Natural killer cell (primary cell): ENCODE results near the gene WAPL. TPM values are rescaled to one million over a fixed set of nuclear protein-coding genes. Genes with fewer than 3 reads are reported as not detected.

Experiments used
- ATAC-seq, 3 donors: fragments of 150-1000 bp in 2 of 3; fragments of 200-7000 bp in 1 of 3; cut with Tn5 transposase; 1 replicate in 1 of 3; 2 replicates in 2 of 3; pipeline ENCODE4 v1.10.0; 2021; ENCODE audit warnings: mild to moderate bottlenecking in 2 of 3, moderate library complexity in 2 of 3
- DNase-seq, 2 donors: peaks; one replicate each; pipeline versions ENCODE4 v3.0.0 to v3.0.0-alpha.2; 2013 to 2021; ENCODE audit warnings: mixed read lengths in 1 of 2
- H3K27ac ChIP-seq: one replicate; pipeline ENCODE4 v1.5.1; 2013; ENCODE audit warnings: mild to moderate bottlenecking, low read length
- H3K27me3 ChIP-seq: one replicate; pipeline ENCODE4 v1.6.1; 2013; ENCODE audit warnings: low read length; ENCODE audit not compliant: control insufficient read depth, insufficient read depth
- H3K36me3 ChIP-seq: one replicate; pipeline ENCODE4 v1.6.1; 2013; ENCODE audit warnings: low read length; ENCODE audit not compliant: control insufficient read depth, insufficient read depth
- H3K4me1 ChIP-seq: one replicate; pipeline ENCODE4 v1.6.1; 2013; ENCODE audit warnings: low read length; ENCODE audit not compliant: control insufficient read depth, insufficient read depth
- H3K4me3 ChIP-seq: one replicate; pipeline ENCODE4 v1.5.1; 2013; ENCODE audit warnings: low read length
- H3K9me3 ChIP-seq: one replicate; pipeline ENCODE4 v1.6.1; 2013; ENCODE audit warnings: low read length; ENCODE audit not compliant: control insufficient read depth, insufficient read depth
- H3K27ac Mint-ChIP-seq, 2 donors: one replicate each; pipeline ENCODE4 v1.8.0; 2022; ENCODE audit warnings: mild to moderate bottlenecking in 2 of 2, mixed read lengths in 2 of 2, moderate library complexity in 1 of 2
- H3K27me3 Mint-ChIP-seq, 2 donors: one replicate each; pipeline ENCODE4 v1.8.0; 2022; ENCODE audit warnings: low read depth in 2 of 2, mixed read lengths in 2 of 2
- H3K36me3 Mint-ChIP-seq: one replicate; pipeline ENCODE4 v1.8.0; 2022; ENCODE audit warnings: mixed read lengths
- H3K4me1 Mint-ChIP-seq, 2 donors: one replicate each; pipeline ENCODE4 v1.8.0; 2022; ENCODE audit warnings: mixed read lengths in 2 of 2
- H3K4me3 Mint-ChIP-seq: one replicate; pipeline ENCODE4 v1.8.0; 2022; ENCODE audit warnings: mild to moderate bottlenecking, moderate library complexity, mixed read lengths
- H3K9me3 Mint-ChIP-seq, 2 donors: one replicate each; pipeline ENCODE4 v1.8.0; 2022; ENCODE audit warnings: mixed read lengths in 2 of 2
- CTCF ChIP-seq: fragments of 200-600 bp; IDR thresholded peaks from one replicate; pipeline ENCODE4 v1.8.0; 2022; ENCODE audit warnings: antibody characterized with exemption
- WGBS: methylation state at CpG from one replicate; pipeline ENCODE4 v1.1.7; 2013; ENCODE audit warnings: missing lambda C conversion rate; ENCODE audit not compliant: insufficient coverage; 5-methylcytosine and 5-hydroxymethylcytosine counted together
- intact Hi-C: fragments of 100-400 bp; cut with micrococcal nuclease; formaldehyde crosslinking; loops from one replicate; pipeline ENCODE4 v1.14.2; 2022
- total RNA-seq, 4 donors: library from RNA; stranded (reverse); fragments of 120-200 nt in 1 of 4; gene quantifications; one replicate each; pipeline versions ENCODE4 v1.2.3 to v1.2.4, GENCODE V29; 2013 to 2022

Gene WAPL
- total RNA-seq, 3 donors from 2014 or later (not counting 1 experiment from before 2014, with no cell fraction given): 41.1 to 51.4 (median 51.1) TPM

- H3K27me3 ChIP-seq: no peaks in the 10 kb centered on the region
- H3K4me1 ChIP-seq: no peaks in the 10 kb centered on the region
- Mint-ChIP-seq H3K36me3 (peaks cover 6% of the 10 kb centered on the region), H3K27ac (peak overlapping the region in 1 of 2 donors; percentile 65), H3K27me3 (no peaks in the 10 kb centered on the region), H3K9me3 (no peaks in the 10 kb centered on the region), H3K4me3 (no peak overlapping the region), H3K4me1 (peaks cover 9 to 18% of the 10 kb centered on the region in 2 donors)
- H3K9me3 ChIP-seq: no peaks in the 10 kb centered on the region
- TF ChIP-seq CTCF: no peak
- H3K27ac ChIP-seq: no peak overlapping the region
- H3K36me3 ChIP-seq: peaks cover 23% of the 10 kb centered on the region
- DNase-seq (no peak), ATAC-seq (no peak)
- WGBS: no CpG with 5 or more reads among the region's 1 CpG
- no peak overlapping the region for H3K4me3 ChIP-seq
- intact Hi-C loops: no loop called here
These were observed 41.0 kb downstream of the WAPL start for GRCh38 chr10:86480571-86480970.

- Mint-ChIP-seq H3K36me3 (no peaks in the 10 kb centered on the region), H3K9me3 (no peaks in the 10 kb centered on the region), H3K27ac (no peak overlapping the region), H3K4me1 (peaks cover 5 to 13% of the 10 kb centered on the region in 2 donors), H3K27me3 (no peaks in the 10 kb centered on the region), H3K4me3 (no peak overlapping the region)
- no peak for ATAC-seq
- Histone ChIP-seq H3K27ac (no peak overlapping the region), H3K4me3 (no peak overlapping the region), H3K4me1 (no peaks in the 10 kb centered on the region), H3K36me3 (peaks cover 39% of the 10 kb centered on the region), H3K27me3 (no peaks in the 10 kb centered on the region), H3K9me3 (no peaks in the 10 kb centered on the region)
- no peak for TF ChIP-seq CTCF
- DNase-seq: no peak
- intact Hi-C loops: no loop called here
- 100% methylated on average over 3 of the region's 3 CpGs for WGBS
These were observed 49.5 kb downstream of the WAPL start for GRCh38 chr10:86472061-86472460.

GRCh38 chr10:86461963-86462804 is 59.4 kb downstream of the WAPL start:
- Histone ChIP-seq H3K4me1 (no peaks in the 10 kb centered on the region), H3K9me3 (no peaks in the 10 kb centered on the region), H3K36me3 (peaks cover 80% of the 10 kb centered on the region), H3K27ac (no peak overlapping the region), H3K4me3 (no peak overlapping the region), H3K27me3 (no peaks in the 10 kb centered on the region)
- Mint-ChIP-seq H3K27ac (no peak overlapping the region), H3K27me3 (no peaks in the 10 kb centered on the region), H3K9me3 (no peaks in the 10 kb centered on the region), H3K4me3 (no peak overlapping the region), H3K36me3 (peaks cover 8% of the 10 kb centered on the region), H3K4me1 (peaks cover 0 to 4% of the 10 kb centered on the region in 2 donors)
- no peak for ATAC-seq
- WGBS: 97% methylated on average over 8 of the region's 10 CpGs
- TF ChIP-seq CTCF: no peak
- intact Hi-C loops: no loop called here
- no peak for DNase-seq
